ENCODE data around the gene FANK1. TPM values are rescaled to one million over a fixed set of nuclear protein-coding genes. Genes with fewer than 3 reads are reported as not detected.
"Not testable (repeated sequence)": the region's sequence is repeated elsewhere in the genome, so short reads cannot be mapped to it uniquely, and the experiment has no call there.

FANK1 gene
- total RNA-seq, 2 donors from 2014 or later, result 5.9 to 7.1 TPM

GRCh38 chr10:125883211-125883610 lies 13.2 kb upstream of the FANK1 start:
- intact Hi-C loops (cut with DNase I, micrococcal nuclease), result no loop called here
- DNase-seq (no peak), ATAC-seq (peak; percentile 27)

- ATAC-seq (no peak), DNase-seq (no peak)
- intact Hi-C loops (cut with DNase I, micrococcal nuclease), result no loop called here
These were observed 9.4 kb upstream of the FANK1 start for GRCh38 chr10:125886914-125887512.

- ATAC-seq; intact Hi-C loops (cut with DNase I, micrococcal nuclease); DNase-seq: not testable (repeated sequence)
These were observed 6.9 kb upstream of the FANK1 start for GRCh38 chr10:125889441-125889840.

GRCh38 chr10:125892402-125892801 lies 4.0 kb upstream of the FANK1 start:
- intact Hi-C loops (cut with DNase I, micrococcal nuclease), result not testable (repeated sequence)
- DNase-seq (peak; percentile 31 to 45), ATAC-seq (peak; percentile 70)

- DNase-seq; ATAC-seq; intact Hi-C loops (cut with DNase I, micrococcal nuclease): not testable (repeated sequence)
These were observed 2.2 kb upstream of the FANK1 start for GRCh38 chr10:125894176-125894575.

- ATAC-seq (peak; percentile 49), DNase-seq (peak; percentile 48 to 66)
- intact Hi-C loops (cut with DNase I, micrococcal nuclease), result not testable (repeated sequence)
These were observed 955 bp upstream of the FANK1 start for GRCh38 chr10:125895130-125896087.

- DNase-seq; intact Hi-C loops (cut with DNase I, micrococcal nuclease); ATAC-seq: not testable (repeated sequence)
These were observed 953 bp downstream of the FANK1 start for GRCh38 chr10:125897317-125897716.

GRCh38 chr10:125900963-125901362 lies 4.6 kb downstream of the FANK1 start:
- DNase-seq; intact Hi-C loops (cut with DNase I, micrococcal nuclease); ATAC-seq: not testable (repeated sequence)

- DNase-seq; intact Hi-C loops (cut with DNase I, micrococcal nuclease); ATAC-seq: not testable (repeated sequence)
These were observed 6.8 kb downstream of the FANK1 start for GRCh38 chr10:125903135-125903640.

GRCh38 chr10:125905069-125905994 lies 9.0 kb downstream of the FANK1 start:
- ATAC-seq; intact Hi-C loops (cut with DNase I, micrococcal nuclease); DNase-seq: not testable (repeated sequence)

- intact Hi-C loops (cut with DNase I, micrococcal nuclease), result not testable (repeated sequence)
- peak; percentile 77 for ATAC-seq
- DNase-seq, result peak; percentile 37 to 73
These were observed 11.2 kb downstream of the FANK1 start for GRCh38 chr10:125907598-125907997.

GRCh38 chr10:125908813-125909212 lies 12.4 kb downstream of the FANK1 start:
- DNase-seq; intact Hi-C loops (cut with DNase I, micrococcal nuclease): not testable (repeated sequence)

GRCh38 chr10:125909491-125909890 lies 13.1 kb downstream of the FANK1 start:
- DNase-seq; ATAC-seq; intact Hi-C loops (cut with DNase I, micrococcal nuclease): not testable (repeated sequence)

More at GRCh38 chr10:125908813-125909212, 12.4 kb downstream of the FANK1 start:
- ATAC-seq, result not testable (repeated sequence)

- intact Hi-C loops (cut with DNase I, micrococcal nuclease), result no loop called here
- DNase-seq (peak; percentile 34 to 51), ATAC-seq (peak; percentile 70)
These were observed 14.8 kb downstream of the FANK1 start for GRCh38 chr10:125911145-125911544.

GRCh38 chr10:125911990-125912389 lies 15.6 kb downstream of the FANK1 start:
- intact Hi-C loops (cut with DNase I, micrococcal nuclease), result no loop called here
- DNase-seq, result peak; percentile 69 to 84
- peak; percentile 81 for ATAC-seq

GRCh38 chr10:125913277-125913676 lies 16.9 kb downstream of the FANK1 start:
- intact Hi-C loops (cut with DNase I, micrococcal nuclease), result not testable (repeated sequence)
- peak; percentile 51 for ATAC-seq

GRCh38 chr10:125916977-125917376 lies 20.6 kb downstream of the FANK1 start:
- DNase-seq (no peak), ATAC-seq (peak; percentile 41)
- intact Hi-C loops (cut with DNase I, micrococcal nuclease), result no loop called here

More at GRCh38 chr10:125913277-125913676, 16.9 kb downstream of the FANK1 start:
- DNase-seq, result not testable (repeated sequence)

GRCh38 chr10:125917704-125918361 lies 21.5 kb downstream of the FANK1 start:
- DNase-seq; ATAC-seq; intact Hi-C loops (cut with DNase I, micrococcal nuclease): not testable (repeated sequence)

Measured in left colon (tissue), 2 donors.